Measurements from ENCODE around the gene PNPLA2.

PNPLA2 gene

GRCh38 chr11:843086-843734 lies 24.5 kb downstream of the PNPLA2 start:
- Histone ChIP-seq H3K9me3 (no peaks in the 10 kb centered on the region), H3K4me1 (peaks cover 4 to 82% (median 62%) of the 10 kb centered on the region in 4 donors), H3K27ac (peak overlapping the region; percentile 88 to 95), H3K27me3 (peaks cover 0 to 11% of the 10 kb centered on the region in 2 donors), H3K4me3 (peak overlapping the region; percentile 98), H3K36me3 (peaks cover 18 to 27% (median 26%) of the 10 kb centered on the region in 3 donors)
- DNase-seq, result no peak
- intact Hi-C loops (cut with DNase I; ENCODE audit: low total_unique reads), result loop anchor here (5.0 kb wide), 1 partner anchor 36 kb away; the partner anchor contains the start of genes PIDD1 and RPLP2
- no peak for TF ChIP-seq CTCF (IDR thresholded peaks at IDR 0.05)

- Histone ChIP-seq H3K4me1 (peaks cover 4 to 82% (median 67%) of the 10 kb centered on the region in 4 donors), H3K9me3 (no peaks in the 10 kb centered on the region), H3K27ac (peak overlapping the region; percentile 88 to 95), H3K4me3 (peak overlapping the region; percentile 98), H3K36me3 (peaks cover 10 to 19% (median 18%) of the 10 kb centered on the region in 3 donors), H3K27me3 (peaks cover 0 to 20% of the 10 kb centered on the region in 2 donors)
- TF ChIP-seq CTCF (IDR thresholded peaks at IDR 0.05), result peak in 1 of 2 experiments; percentile 12
- intact Hi-C loops (cut with DNase I; ENCODE audit: low total_unique reads), result loop anchor here (5.0 kb wide), 1 partner anchor 37 kb away; the partner anchor contains the start of genes PIDD1 and RPLP2
- peak; percentile 98 for DNase-seq
These were observed 25.3 kb downstream of the PNPLA2 start for GRCh38 chr11:843818-844692.

- Histone ChIP-seq H3K9me3 (no peaks in the 10 kb centered on the region), H3K27ac (peak overlapping the region; percentile 88 to 95), H3K4me1 (peaks cover 4 to 81% (median 74%) of the 10 kb centered on the region in 4 donors), H3K4me3 (peak overlapping the region; percentile 98), H3K36me3 (peaks cover under 1 to 10% (median 9%) of the 10 kb centered on the region in 3 donors), H3K27me3 (peaks cover 0 to 25% of the 10 kb centered on the region in 2 donors)
- DNase-seq, result peak; percentile 96 to 97
- intact Hi-C loops (cut with DNase I; ENCODE audit: low total_unique reads), result loop anchor here (5.0 kb wide), 1 partner anchor 38 kb away; the partner anchor contains the start of genes PIDD1 and RPLP2
- TF ChIP-seq CTCF (IDR thresholded peaks at IDR 0.05), result peak in 1 of 2 experiments; percentile 5
These were observed 26.3 kb downstream of the PNPLA2 start for GRCh38 chr11:844693-845644.

- Histone ChIP-seq H3K27me3 (peaks cover 0 to 25% of the 10 kb centered on the region in 2 donors), H3K4me3 (no peak overlapping the region), H3K27ac (peak overlapping the region; percentile 88 to 95), H3K9me3 (no peaks in the 10 kb centered on the region), H3K4me1 (peaks cover 4 to 81% (median 74%) of the 10 kb centered on the region in 4 donors), H3K36me3 (no peaks in the 10 kb centered on the region)
- DNase-seq, result no peak
- TF ChIP-seq CTCF (IDR thresholded peaks at IDR 0.05), result no peak
- intact Hi-C loops (cut with DNase I; ENCODE audit: low total_unique reads), result no loop called here
These were observed 27.3 kb downstream of the PNPLA2 start for GRCh38 chr11:845872-846495.

All from tibial artery (tissue), 4 donors.